AG04450 (cell line): ENCODE data around the gene ELMO3. TPM values are rescaled to one million over a fixed set of nuclear protein-coding genes. Genes with fewer than 3 reads are reported as not detected.

Experiments
- CTCF ChIA-PET: fragments of 300-600, 350-600 bp; formaldehyde crosslinking; extraction: SDS; loops from one replicate; lab custom pipeline; 2022; ENCODE audit warnings: antibody characterized with exemption, inconsistent platforms; lab: Charles Lee
- POLR2A ChIA-PET: fragments of 350-600 bp; formaldehyde crosslinking; extraction: SDS; loops from one replicate; lab custom pipeline; 2021; ENCODE audit warnings: antibody characterized with exemption, inconsistent platforms; lab: Yijun Ruan, JAX
- DNase-seq: peaks from one replicate; pipeline ENCODE4 v3.0.0-alpha.2; 2011; ENCODE audit warnings: low read depth, low spot score
- H3K27ac ChIP-seq: one replicate; pipeline ENCODE4 v1.5.1; 2012; ENCODE audit warnings: low read depth, low read length, control low read depth
- H3K27me3 ChIP-seq: one replicate; pipeline ENCODE4 v1.6.0; 2012; ENCODE audit warnings: low read length; ENCODE audit not compliant: control insufficient read depth, insufficient read depth
- H3K4me3 ChIP-seq: 2 replicates; pipeline ENCODE4 v1.5.1; 2011; ENCODE audit warnings: mild to moderate bottlenecking, low read depth, low read length, control low read depth
- H3K9me3 ChIP-seq: 2 replicates; pipeline ENCODE4 v1.5.1; 2012; ENCODE audit warnings: low read length; ENCODE audit not compliant: control insufficient read depth, insufficient read depth
- polyA plus RNA-seq: library from polyadenylated mRNA; depleted of rRNA; stranded (reverse); fragments of >200 nt; gene quantifications from 2 replicates; pipeline ENCODE4 v1.2.3, GENCODE V29; 2011
- TF ChIP-seq, protein P1 (sequence below): IDR thresholded peaks from 2 replicates; pipeline ENCODE4 v1.5.1; 2011; ENCODE audit warnings: low read depth, low read length, control low read depth, inconsistent platforms

ELMO3 gene
- polyA plus RNA-seq, 1 experiment = 0.57 TPM

DNA sequence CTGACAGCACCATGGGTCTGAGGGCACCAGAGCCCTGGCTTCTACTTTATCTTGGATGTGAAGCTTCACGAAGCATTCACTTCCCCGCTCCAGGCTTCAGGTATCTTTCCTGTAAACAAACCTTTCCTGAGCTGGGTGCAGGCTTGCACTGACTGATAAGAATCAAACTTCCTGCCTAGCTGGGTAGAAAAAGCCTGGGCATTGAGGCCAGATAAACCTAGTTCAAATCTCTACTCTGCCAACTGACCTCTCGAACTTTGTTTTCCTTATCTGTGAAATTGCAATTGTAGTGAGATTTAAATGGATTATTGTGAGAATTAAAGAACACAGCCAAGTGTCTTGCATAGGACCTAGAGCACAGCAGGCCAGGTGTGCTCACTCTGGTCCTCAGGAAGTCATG, 25.1 kb downstream of the ELMO3 start:
- no peak for DNase-seq
- TF ChIP-seq, protein P1, sequence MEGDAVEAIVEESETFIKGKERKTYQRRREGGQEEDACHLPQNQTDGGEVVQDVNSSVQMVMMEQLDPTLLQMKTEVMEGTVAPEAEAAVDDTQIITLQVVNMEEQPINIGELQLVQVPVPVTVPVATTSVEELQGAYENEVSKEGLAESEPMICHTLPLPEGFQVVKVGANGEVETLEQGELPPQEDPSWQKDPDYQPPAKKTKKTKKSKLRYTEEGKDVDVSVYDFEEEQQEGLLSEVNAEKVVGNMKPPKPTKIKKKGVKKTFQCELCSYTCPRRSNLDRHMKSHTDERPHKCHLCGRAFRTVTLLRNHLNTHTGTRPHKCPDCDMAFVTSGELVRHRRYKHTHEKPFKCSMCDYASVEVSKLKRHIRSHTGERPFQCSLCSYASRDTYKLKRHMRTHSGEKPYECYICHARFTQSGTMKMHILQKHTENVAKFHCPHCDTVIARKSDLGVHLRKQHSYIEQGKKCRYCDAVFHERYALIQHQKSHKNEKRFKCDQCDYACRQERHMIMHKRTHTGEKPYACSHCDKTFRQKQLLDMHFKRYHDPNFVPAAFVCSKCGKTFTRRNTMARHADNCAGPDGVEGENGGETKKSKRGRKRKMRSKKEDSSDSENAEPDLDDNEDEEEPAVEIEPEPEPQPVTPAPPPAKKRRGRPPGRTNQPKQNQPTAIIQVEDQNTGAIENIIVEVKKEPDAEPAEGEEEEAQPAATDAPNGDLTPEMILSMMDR = no peak
- no peak overlapping the region for H3K4me3 ChIP-seq
- POLR2A ChIA-PET = interaction anchor here (1.4 kb wide), 1 partner anchor 16 kb away, joined by 4 read pairs; no protein-coding TSS in a partner anchor
- no peaks in the 10 kb centered on the region; the same call in 1 of the 2 replicates for H3K9me3 ChIP-seq
- no peak overlapping the region for H3K27ac ChIP-seq
- CTCF ChIA-PET = no interaction called here
- H3K27me3 ChIP-seq = no peaks in the 10 kb centered on the region

- H3K4me3 ChIP-seq = peak overlapping the region; percentile 99
- TF ChIP-seq, protein P1 = no peak
- H3K27me3 ChIP-seq = no peaks in the 10 kb centered on the region
- ChIA-PET CTCF (interaction anchor here (0.7 to 2.1 kb wide), 3 partner anchors 28 to 272 kb away, joined by 3 to 5 read pairs (median 4); no protein-coding TSS in a partner anchor), POLR2A (interaction anchor here (0.8 to 2.2 kb wide), 13 partner anchors 10 to 60 kb away, joined by 3 to 12 read pairs (median 7); partner anchors contain the start of genes ELMO3 and FHOD1)
- DNase-seq = no peak
- no peak overlapping the region for H3K27ac ChIP-seq
- no peaks in the 10 kb centered on the region; the same call in 1 of the 2 replicates for H3K9me3 ChIP-seq
Observed at GRCh38 chr16:67226295-67226803, 27.4 kb downstream of the ELMO3 start.

GRCh38 chr16:67226804-67227566, 28.1 kb downstream of the ELMO3 start, which contains the start of gene TMEM208:
Gene TMEM208 (plus strand): TSS chr16:67227130. CDS start chr16:67227219, 89 bp downstream.
- peak within 1 kb of the TSS; percentile 99 for H3K4me3 ChIP-seq
- POLR2A ChIA-PET = interaction anchor here (0.6 to 2.2 kb wide), 16 partner anchors 9 to 160 kb away, joined by 3 to 12 read pairs (median 6); partner anchors contain the start of genes ELMO3 and FHOD1
- H3K27ac ChIP-seq = peak within 1 kb of the TSS; percentile 75
- CTCF ChIA-PET = interaction anchor here (0.7 to 2.1 kb wide), 3 partner anchors 29 to 273 kb away, joined by 3 to 5 read pairs (median 4); no protein-coding TSS in a partner anchor
- TF ChIP-seq, protein P1 = peak; percentile 13; the same call in 1 of the 2 replicates
- no peaks in the 10 kb centered on the region for H3K27me3 ChIP-seq
- peak; percentile 94 for DNase-seq
- no peaks in the 10 kb centered on the region; the same call in 1 of the 2 replicates for H3K9me3 ChIP-seq

DNA sequence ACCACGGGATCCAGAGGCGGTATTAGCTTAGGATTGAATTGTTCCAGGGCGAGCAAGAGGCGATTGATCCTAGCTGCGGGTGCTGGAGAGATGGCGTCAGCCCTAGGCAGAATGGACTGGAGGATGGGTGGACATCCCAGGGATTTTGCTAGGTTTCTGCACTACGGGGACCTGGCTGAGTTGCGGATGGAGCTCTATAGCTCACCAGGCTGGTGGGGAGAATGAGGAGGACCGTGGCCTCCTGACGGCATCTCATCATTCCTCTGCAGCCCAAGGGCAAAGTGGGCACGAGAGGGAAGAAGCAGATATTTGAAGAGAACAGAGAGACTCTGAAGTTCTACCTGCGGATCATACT, 28.6 kb downstream of the ELMO3 start:
- Histone ChIP-seq H3K4me3 (peak overlapping the region; percentile 99), H3K9me3 (no peaks in the 10 kb centered on the region; the same call in 1 of the 2 replicates), H3K27ac (peak overlapping the region; percentile 75), H3K27me3 (no peaks in the 10 kb centered on the region)
- no peak for DNase-seq
- TF ChIP-seq, protein P1 = no peak
- POLR2A ChIA-PET = interaction anchor here (0.6 to 2.2 kb wide), 11 partner anchors 9 to 151 kb away, joined by 3 to 12 read pairs (median 7); partner anchors contain the start of genes ELMO3 and FHOD1
- CTCF ChIA-PET = interaction anchor here (1.4 kb wide), 1 partner anchor 273 kb away, joined by 3 read pairs; no protein-coding TSS in a partner anchor
